GM23338 (cell line): ENCODE data around the gene RFC5. TPM values are rescaled to one million over a fixed set of nuclear protein-coding genes. Genes with fewer than 3 reads are reported as not detected.

Experiments
- ATAC-seq: fragments of 200-7000 bp; cut with Tn5 transposase; 3 replicates; pipeline ENCODE4 v1.9.1; 2020
- DNase-seq: peaks from one replicate; pipeline ENCODE4 v3.0.0-alpha.2; 2015; ENCODE audit warnings: low spot score
- H2AFZ ChIP-seq: fragments of 200-600 bp; sonication (generic); 2 replicates; pipeline ENCODE4 v1.8.0; 2016; ENCODE audit warnings: antibody characterized with exemption, mild to moderate bottlenecking, moderate library complexity
- H3F3A ChIP-seq: fragments of 200-600 bp; sonication (generic); replicated peaks from 2 replicates; pipeline ENCODE4 v1.8.0; 2017; ENCODE audit warnings: antibody characterized with exemption, mixed run types, low read depth
- H3K27ac ChIP-seq: fragments of 200-600 bp; sonication (generic); 2 replicates; pipeline ENCODE4 v1.6.1; 2016; ENCODE audit warnings: low read depth
- H3K27me3 ChIP-seq: fragments of 200-600 bp; sonication (generic); 2 replicates; pipeline ENCODE4 v1.8.0; 2016; ENCODE audit warnings: mild to moderate bottlenecking, mixed run types, moderate library complexity; ENCODE audit not compliant: insufficient read depth
- H3K36me3 ChIP-seq: fragments of 200-600 bp; sonication (generic); 2 replicates; pipeline ENCODE4 v1.8.0; 2016; ENCODE audit warnings: mild to moderate bottlenecking; ENCODE audit not compliant: insufficient read depth
- H3K4me1 ChIP-seq: fragments of 200-600 bp; sonication (generic); 2 replicates; pipeline ENCODE4 v1.8.0; 2016; ENCODE audit warnings: mild to moderate bottlenecking, moderate library complexity; ENCODE audit not compliant: insufficient read depth
- H3K4me2 ChIP-seq: fragments of 200-600 bp; sonication (generic); 2 replicates; pipeline ENCODE4 v1.7.1; 2017; ENCODE audit warnings: mixed run types
- H3K4me3 ChIP-seq: fragments of 200-600 bp; sonication (generic); 2 replicates; pipeline ENCODE4 v1.6.1; 2016; ENCODE audit warnings: mixed run types
- H3K79me2 ChIP-seq: fragments of 200-600 bp; sonication (generic); replicated peaks from 2 replicates; pipeline ENCODE4 v1.8.0; 2017; ENCODE audit warnings: mild to moderate bottlenecking; ENCODE audit not compliant: insufficient read depth
- H3K9me2 ChIP-seq: fragments of 200-600 bp; sonication (generic); 2 replicates; pipeline ENCODE4 v1.8.0; 2017; ENCODE audit not compliant: insufficient read depth
- H4K20me1 ChIP-seq: fragments of 200-600 bp; sonication (generic); replicated peaks from 2 replicates; pipeline ENCODE4 v1.8.0; 2017; ENCODE audit warnings: mild to moderate bottlenecking; ENCODE audit not compliant: insufficient read depth
- H3K27ac Mint-ChIP-seq: 2 replicates; pipeline ENCODE4 v1.8.0; 2020; ENCODE audit warnings: inconsistent platforms, mild to moderate bottlenecking, moderate library complexity, mixed read lengths
- H3K27me3 Mint-ChIP-seq: 3 replicates; pipeline ENCODE4 v1.8.0; 2022; ENCODE audit warnings: low read depth, mild to moderate bottlenecking, moderate library complexity, mixed read lengths, inconsistent platforms; ENCODE audit not compliant: insufficient read depth, poor library complexity
- H3K36me3 Mint-ChIP-seq: 3 replicates; pipeline ENCODE4 v1.8.0; 2021; ENCODE audit warnings: low read depth, mild to moderate bottlenecking, inconsistent platforms, moderate library complexity, mixed read lengths
- H3K4me1 Mint-ChIP-seq: 3 replicates; pipeline ENCODE4 v1.8.0; 2020; ENCODE audit warnings: mild to moderate bottlenecking, inconsistent platforms, mixed read lengths
- H3K4me3 Mint-ChIP-seq: 3 replicates; pipeline ENCODE4 v1.8.0; 2021; ENCODE audit warnings: moderate library complexity, mild to moderate bottlenecking, inconsistent platforms, mixed read lengths
- H3K9me3 Mint-ChIP-seq: 3 replicates; pipeline ENCODE4 v1.8.0; 2020; ENCODE audit warnings: moderate library complexity, mild to moderate bottlenecking, inconsistent platforms, mixed read lengths
- CREB1 ChIP-seq: fragments of 250-450 bp; sonication (Bioruptor Pico); IDR thresholded peaks from 2 replicates; pipeline ENCODE4 v1.5.0; 2020; ENCODE audit warnings: low read depth, mild to moderate bottlenecking, moderate library complexity
- CTCF ChIP-seq, 2 experiments: fragments of 200-600 bp in 1 of 2; sonication (generic) in 1 of 2; conservative IDR thresholded peaks; 2 replicates each; pipeline versions ENCODE4 v1.5.1 to v1.6.1; 2016 to 2017; ENCODE audit warnings: antibody characterized with exemption in 2 of 2, low read depth in 2 of 2, mild to moderate bottlenecking in 2 of 2, moderate library complexity in 1 of 2
- ETS1 ChIP-seq: IDR thresholded peaks from 2 replicates; pipeline ENCODE4 v1.6.1; 2016; ENCODE audit warnings: antibody characterized with exemption
- EZH2 ChIP-seq: fragments of 200-600 bp; sonication (generic); IDR thresholded peaks from one replicate; pipeline ENCODE4 v1.8.0; 2017; ENCODE audit warnings: antibody characterized with exemption, mild to moderate bottlenecking, low read depth; ENCODE audit not compliant: unreplicated experiment
- JUNB ChIP-seq: IDR thresholded peaks from one replicate; pipeline ENCODE4 v1.6.1; 2016; ENCODE audit warnings: antibody characterized with exemption; ENCODE audit not compliant: unreplicated experiment
- NANOG ChIP-seq: IDR thresholded peaks from 2 replicates; pipeline ENCODE4 v1.6.1; 2016; ENCODE audit warnings: antibody characterized with exemption, borderline replicate concordance
- POLR2AphosphoS5 ChIP-seq: IDR thresholded peaks from 2 replicates; pipeline ENCODE4 v1.6.1; 2016; ENCODE audit warnings: antibody characterized with exemption, low read depth
- REST ChIP-seq: IDR thresholded peaks from one replicate; pipeline ENCODE4 v1.6.1; 2018; ENCODE audit warnings: antibody characterized with exemption; ENCODE audit not compliant: unreplicated experiment
- STAT1 ChIP-seq: IDR thresholded peaks from one replicate; pipeline ENCODE4 v1.6.1; 2016; ENCODE audit warnings: antibody characterized with exemption; ENCODE audit not compliant: unreplicated experiment
- ZNF331 ChIP-seq: fragments of 250-450 bp; sonication (Bioruptor Pico); IDR thresholded peaks from 2 replicates; pipeline ENCODE4 v1.5.0; 2020; ENCODE audit warnings: low read depth, mild to moderate bottlenecking, moderate library complexity
- polyA plus RNA-seq: library from polyadenylated mRNA; unstranded; fragments of >200 nt; fragmentation: Nextera tagmentation; extraction: Ambion mirVana; gene quantifications from 2 replicates; pipeline ENCODE4 v1.2.1, GENCODE V29; 2016
- total RNA-seq: library from RNA; depleted of rRNA; stranded (reverse); fragments of >200 nt; shearing (Covaris generic); gene quantifications from 2 replicates; pipeline ENCODE4 v1.2.3, GENCODE V29; 2014

The RFC5 gene
- total and polyA plus RNA-seq, 2 experiments from 2014 or later = 35.0 to 53.2 TPM

GRCh38 chr12:118052324-118053070, 36.0 kb downstream of the RFC5 start:
- ATAC-seq (no peak), DNase-seq (peak; percentile 4)
- Histone ChIP-seq H3K27me3 (no peaks in the 10 kb centered on the region), H3K4me1 (no peaks in the 10 kb centered on the region), H3K9me2 (no peaks in the 10 kb centered on the region), H3K27ac (peak overlapping the region; percentile 18), H3K79me2 (peaks cover 60% of the 10 kb centered on the region), H3K4me3 (no peak overlapping the region), H4K20me1 (peaks cover 17% of the 10 kb centered on the region; the same call in 1 of the 2 replicates), H2AFZ (no peak overlapping the region), H3K4me2 (no peak overlapping the region), H3F3A (peaks cover 12% of the 10 kb centered on the region; the same call in 1 of the 2 replicates), H3K36me3 (peaks cover 19% of the 10 kb centered on the region; the same call in 1 of the 2 replicates)
- H3K4me3 Mint-ChIP-seq = no peak overlapping the region
- 0 out of 2 replicates have a peak overlapping the region, but pooled peaks have one; percentile 8 for H3K27ac Mint-ChIP-seq
- H3K4me1 Mint-ChIP-seq = peaks cover 19% of the 10 kb centered on the region
- H3K36me3 Mint-ChIP-seq = peaks cover 45% of the 10 kb centered on the region
- no peaks in the 10 kb centered on the region for H3K9me3 Mint-ChIP-seq
- peaks cover 2% of the 10 kb centered on the region for H3K27me3 Mint-ChIP-seq
- TF ChIP-seq ZNF331 (CRISPR knock-in tag) = no peak
- TF ChIP-seq EZH2 = no peak
- TF ChIP-seq CREB1 (CRISPR knock-in tag) = no peak
- TF ChIP-seq CTCF (conservative IDR thresholded peaks at IDR 0.05; ENCODE audit: low read depth in 2 of 2) = no peak

GRCh38 chr12:118053071-118053985, 36.8 kb downstream of the RFC5 start:
- TF ChIP-seq ETS1 (no peak), ZNF331 (CRISPR knock-in tag) (no peak), CREB1 (CRISPR knock-in tag) (no peak), REST (no peak), JUNB (no peak), CTCF (conservative IDR thresholded peaks at IDR 0.05; ENCODE audit: low read depth in 2 of 2) (no peak), EZH2 (no peak), NANOG (no peak), STAT1 (no peak), POLR2AphosphoS5 (no peak)
- no peak for DNase-seq
- Histone ChIP-seq H3K4me3 (no peak overlapping the region), H2AFZ (no peak overlapping the region), H3K4me1 (no peaks in the 10 kb centered on the region), H3K79me2 (peaks cover 61% of the 10 kb centered on the region), H4K20me1 (peaks cover 17% of the 10 kb centered on the region; the same call in 1 of the 2 replicates), H3K9me2 (no peaks in the 10 kb centered on the region), H3K27me3 (no peaks in the 10 kb centered on the region), H3K36me3 (peaks cover 19% of the 10 kb centered on the region; the same call in 1 of the 2 replicates), H3K27ac (peak overlapping the region; percentile 18; the same call in 1 of the 2 replicates), H3K4me2 (no peak overlapping the region), H3F3A (peaks cover 17% of the 10 kb centered on the region; the same call in 1 of the 2 replicates)
- Mint-ChIP-seq H3K4me1 (peaks cover 19% of the 10 kb centered on the region), H3K27ac (peak overlapping the region; percentile 8; the same call in 1 of the 2 replicates), H3K9me3 (no peaks in the 10 kb centered on the region), H3K36me3 (peaks cover 45% of the 10 kb centered on the region), H3K4me3 (no peak overlapping the region), H3K27me3 (peaks cover 2% of the 10 kb centered on the region)
- no peak for ATAC-seq
